GM21367 (cell line): ENCODE results near the gene FAHD2A.
"Not testable (repeated sequence)": the region's sequence is repeated elsewhere in the genome, so short reads cannot be mapped to it uniquely, and the experiment has no call there.

Source experiments
- ATAC-seq: cut with Tn5 transposase; IDR thresholded peaks from one replicate; pipeline ENCODE4 v1.9.1; 2021; ENCODE audit not compliant: unreplicated experiment

Gene FAHD2A

GRCh38 chr2:95375532-95376150 is 26.9 kb upstream of the FAHD2A start:
- no peak for ATAC-seq

- no peak for ATAC-seq
Measured at GRCh38 chr2:95376311-95377215, 25.9 kb upstream of the FAHD2A start.

- ATAC-seq = no peak
Measured at GRCh38 chr2:95377216-95378123, 25.0 kb upstream of the FAHD2A start.

- not testable (repeated sequence) for ATAC-seq
Measured at GRCh38 chr2:95378281-95378680, 24.2 kb upstream of the FAHD2A start.

GRCh38 chr2:95379371-95379831 is 23.1 kb upstream of the FAHD2A start:
- no peak for ATAC-seq

- no peak for ATAC-seq
Measured at GRCh38 chr2:95380280-95380679, 22.2 kb upstream of the FAHD2A start.

- ATAC-seq = no peak
Measured at GRCh38 chr2:95380731-95381130, 21.8 kb upstream of the FAHD2A start.

GRCh38 chr2:95381212-95382191 is 21.0 kb upstream of the FAHD2A start:
- no peak for ATAC-seq

GRCh38 chr2:95382192-95382591 is 20.3 kb upstream of the FAHD2A start:
- no peak for ATAC-seq

GRCh38 chr2:95382686-95383634 is 19.5 kb upstream of the FAHD2A start:
- ATAC-seq = no peak

GRCh38 chr2:95383635-95384027 is 18.9 kb upstream of the FAHD2A start:
- no peak for ATAC-seq

GRCh38 chr2:95384854-95385569 is 17.5 kb upstream of the FAHD2A start:
- no peak for ATAC-seq

- no peak for ATAC-seq
Measured at GRCh38 chr2:95385570-95385984, 16.9 kb upstream of the FAHD2A start.

- ATAC-seq = no peak
Measured at GRCh38 chr2:95386031-95386430, 16.5 kb upstream of the FAHD2A start.

- no peak for ATAC-seq
Measured at GRCh38 chr2:95387358-95387757, 15.2 kb upstream of the FAHD2A start.

GRCh38 chr2:95388091-95388692 is 14.3 kb upstream of the FAHD2A start:
- no peak for ATAC-seq

- no peak for ATAC-seq
Measured at GRCh38 chr2:95388856-95389244, 13.7 kb upstream of the FAHD2A start.
